K562 (cell line): Measurements from ENCODE around the gene ATP6V1F. TPM values are rescaled to one million over a fixed set of nuclear protein-coding genes. Genes with fewer than 3 reads are reported as not detected.

Source experiments
- ATAC-seq: fragments of 200-7000 bp; cut with Tn5 transposase; 3 replicates; pipeline ENCODE4 v1.9.1; 2020; ENCODE audit warnings: moderate library complexity
- BruUV-seq: library from RNA; stranded (reverse); fragments of 400-500 nt; replicated peaks from 2 replicates; lab custom pipeline; 2021; lab: Mats Ljungman, UMichigan
- CTCF ChIA-PET: fragments of 300-600 bp; formaldehyde crosslinking; extraction: SDS; loops from one replicate; lab custom pipeline; 2021; ENCODE audit warnings: low intra/inter-chr PET ratio; lab: Yijun Ruan, JAX
- POLR2A ChIA-PET: fragments of 300-600, 350-650 bp; sonication (Branson Sonifier 250); formaldehyde crosslinking; extraction: SDS; loops from one replicate; lab custom pipeline; 2021; ENCODE audit warnings: antibody characterized with exemption, inconsistent platforms; lab: Yijun Ruan, JAX
- DNase-seq, 4 experiments: peaks; one replicate each; pipeline versions ENCODE4 v3.0.0 to v3.0.0-alpha.2; 2011 to 2018; ENCODE audit warnings: low spot score in 3 of 4, mixed read lengths in 3 of 4; ENCODE audit errors: extremely low read depth in 1 of 4
- FAIRE-seq: peaks from 2 replicates; lab custom pipeline; 2011; peaks lifted over from hg19 to GRCh38; lab: Jason Lieb, UNC
- H2AFZ ChIP-seq: 2 replicates; pipeline ENCODE4 v1.6.0; 2011; ENCODE audit warnings: low read depth, low read length, control low read depth, inconsistent platforms
- H3K27ac ChIP-seq: fragments of 200-600 bp; 3 replicates; pipeline ENCODE4 v1.8.0; 2011; ENCODE audit warnings: low read depth, mild to moderate bottlenecking, control low read depth, inconsistent platforms, low read length, moderate library complexity, mixed read lengths; ENCODE audit errors: extremely low read depth
- H3K27me3 ChIP-seq, 2 experiments: fragments of 300-600 bp in 1 of 2; 2 replicates in 1 of 2; 3 replicates in 1 of 2; pipeline versions ENCODE4 v1.6.0 to v1.8.0; 2011; ENCODE audit warnings: inconsistent platforms in 2 of 2, low read length in 2 of 2, mild to moderate bottlenecking in 1 of 2, mixed read lengths in 1 of 2, moderate library complexity in 1 of 2; ENCODE audit not compliant: control insufficient read depth in 2 of 2, insufficient read depth in 2 of 2
- H3K36me3 ChIP-seq: fragments of 300-600 bp; 3 replicates; pipeline ENCODE4 v1.8.0; 2011; ENCODE audit warnings: mild to moderate bottlenecking, low read length, inconsistent platforms; ENCODE audit not compliant: control insufficient read depth, insufficient read depth
- H3K4me1 ChIP-seq, 2 experiments: fragments of 200-600 bp in 1 of 2; replicated peaks in 1 of 2; 2 replicates in 1 of 2; 3 replicates in 1 of 2; pipeline versions ENCODE4 v1.5.1 to v1.8.0; 2011; ENCODE audit warnings: inconsistent platforms in 2 of 2, low read length in 2 of 2, mild to moderate bottlenecking in 1 of 2, mixed read lengths in 1 of 2, moderate library complexity in 1 of 2; ENCODE audit not compliant: control insufficient read depth in 2 of 2, insufficient read depth in 2 of 2
- H3K4me2 ChIP-seq: 2 replicates; pipeline ENCODE4 v1.6.1; 2011; ENCODE audit warnings: low read length, control low read depth, inconsistent platforms, mixed read lengths; ENCODE audit not compliant: insufficient read depth
- H3K4me3 ChIP-seq: fragments of 200-600 bp; sonication (generic), shearing (Covaris generic); 2 replicates; pipeline ENCODE4 v1.5.1; 2016; ENCODE audit warnings: control low read depth, inconsistent platforms
- H3K79me2 ChIP-seq: fragments of 200-600 bp; 3 replicates; pipeline ENCODE4 v1.8.0; 2011; ENCODE audit warnings: low read length, inconsistent platforms; ENCODE audit not compliant: control insufficient read depth, insufficient read depth
- H3K9ac ChIP-seq, 2 experiments: 2 replicates each; pipeline versions ENCODE4 v1.6.0 to v1.6.1; 2011; ENCODE audit warnings: low read depth in 2 of 2, low read length in 2 of 2, control low read depth in 1 of 2, inconsistent platforms in 1 of 2, mild to moderate bottlenecking in 1 of 2, mixed read lengths in 1 of 2; ENCODE audit not compliant: insufficient read depth in 1 of 2
- H3K9me1 ChIP-seq: one replicate; pipeline ENCODE4 v1.6.0; 2011; ENCODE audit warnings: inconsistent platforms, mild to moderate bottlenecking, low read length, moderate library complexity; ENCODE audit not compliant: control insufficient read depth, insufficient read depth
- H3K9me3 ChIP-seq: replicated peaks from 2 replicates; pipeline ENCODE4 v1.5.1; 2011; ENCODE audit warnings: low read depth, low read length, inconsistent platforms; ENCODE audit not compliant: control insufficient read depth, insufficient read depth
- H4K20me1 ChIP-seq: replicated peaks from 2 replicates; pipeline ENCODE4 v1.6.1; 2011; ENCODE audit warnings: low read length, inconsistent platforms, mixed read lengths; ENCODE audit not compliant: control insufficient read depth, insufficient read depth
- BHLHE40 ChIP-seq: IDR thresholded peaks from 2 replicates; pipeline ENCODE4 v1.6.1; 2011; ENCODE audit warnings: low read length, improper control_type of control experiment
- SIN3A ChIP-seq, 2 experiments: fragments of 150-350 bp in 1 of 2; IDR thresholded peaks; 2 replicates each; pipeline ENCODE4 v1.6.1; 2011 to 2016; ENCODE audit warnings: borderline replicate concordance in 2 of 2, low read depth in 2 of 2, low read length in 2 of 2, mild to moderate bottlenecking in 2 of 2, moderate library complexity in 2 of 2; ENCODE audit not compliant: control insufficient read depth in 1 of 2
- ZBTB33 ChIP-seq: sonication (generic); formaldehyde crosslinking; IDR thresholded peaks from 2 replicates; pipeline ENCODE4 v1.8.1; 2023; ENCODE audit warnings: mild to moderate bottlenecking, missing genetic modification reagents
- ZBTB8A ChIP-seq: fragments of 450-650 bp; IDR thresholded peaks from 2 replicates; pipeline ENCODE4 v1.6.1; 2018; ENCODE audit warnings: mild to moderate bottlenecking, moderate library complexity; ENCODE audit not compliant: partially characterized antibody
- WGBS: fragments of 100-300 bp; shearing (Covaris generic); methylation state at CpG from one replicate; pipeline ENCODE4 v1.1.6; 2016; ENCODE audit warnings: low coverage, mixed read lengths; ENCODE audit not compliant: insufficient coverage; ENCODE audit errors: missing lambda C conversion rate; 5-methylcytosine and 5-hydroxymethylcytosine counted together
- in situ Hi-C: fragments of 300-500 bp; cut with MboI; formaldehyde crosslinking; loops from 4 replicates; pipeline ENCODE4 v1.15.0; 2018; ENCODE audit warnings: inconsistent platforms, mixed read lengths
- intact Hi-C: fragments of 100-400 bp; cut with micrococcal nuclease; formaldehyde crosslinking; loops from 2 replicates; pipeline ENCODE4 v1.14.2; 2022
- polyA plus RNA-seq, 8 experiments: library from polyadenylated mRNA; depleted of rRNA in 4 of 8; stranded (reverse) in 5 of 8; unstranded in 3 of 8; fragments of >200 nt; fragmentation: Nextera tagmentation in 2 of 8; fragmentation: Illumina TruSeq in 1 of 8; extraction: Ambion mirVana in 2 of 8; extraction: Trizol in 1 of 8; gene quantifications; 2 replicates each; pipeline versions ENCODE4 v1.2.1 to v1.2.3, GENCODE V29; 2011 to 2014; ENCODE audit warnings: inconsistent platforms in 1 of 8, missing spikeins in 1 of 8
- total RNA-seq, 7 experiments: library from RNA; depleted of rRNA in 6 of 7; stranded (reverse); fragments of >200 nt in 6 of 7; fragmentation: Illumina TruSeq in 2 of 7; extraction: Trizol in 2 of 7; gene quantifications; 2 replicates each; pipeline versions ENCODE4 v1.2.1 to v1.2.3, GENCODE V29; 2011 to 2021; ENCODE audit warnings: low replicate concordance in 1 of 7

Gene ATP6V1F
- total and polyA plus RNA-seq, 9 of the 15 experiments (the other 6 are each of a cell fraction or from before 2014, with no cell fraction given) = 206 to 1,123 (median 542) TPM

- Histone ChIP-seq H2AFZ (no peak overlapping the region), H4K20me1 (no peaks in the 10 kb centered on the region; the same call in 1 of the 2 replicates), H3K4me3 (no peak overlapping the region), H3K4me2 (no peak overlapping the region), H3K4me1 (peaks cover 0 to 57% of the 10 kb centered on the region in 2 experiments; a peak in 3 of 5 replicates), H3K9me1 (no peaks in the 10 kb centered on the region), H3K9me3 (no peaks in the 10 kb centered on the region; the same call in 1 of the 2 replicates), H3K36me3 (no peaks in the 10 kb centered on the region), H3K27me3 (peaks cover 0 to 8% of the 10 kb centered on the region in 2 experiments; a peak in 2 of 5 replicates), H3K79me2 (no peaks in the 10 kb centered on the region), H3K9ac (no peak overlapping the region), H3K27ac (no peak overlapping the region)
- in situ Hi-C loops (loop anchor here (5.0 kb wide), 2 partner anchors 205 to 270 kb away; no protein-coding TSS in a partner anchor), intact Hi-C loops (loop anchor here (2.0 to 5.0 kb wide), 3 partner anchors 90 to 405 kb away; partner anchors contain the start of genes CCDC136, GARIN1A and METTL2B)
- TF ChIP-seq BHLHE40 (no peak), ZBTB33 (CRISPR knock-in tag) (peak; percentile 77), SIN3A (IDR thresholded peaks at IDR 0.05; ENCODE audit: borderline replicate concordance in 2 of 2, control insufficient read depth in 1 of 2, low read depth in 2 of 2, low read length in 2 of 2) (no peak), ZBTB8A (no peak)
- CTCF ChIA-PET = interaction anchor here (0.7 kb wide), 1 partner anchor 455 kb away, joined by 3 read pairs; no protein-coding TSS in a partner anchor
- DNase-seq (no peak), FAIRE-seq (no peak), ATAC-seq (no peak)
- no TSS peak for BruUV-seq
- WGBS = 39% methylated on average over 8 of the region's 8 CpGs
- POLR2A ChIA-PET = interaction anchor here (0.6 to 2.1 kb wide), 2 partner anchors 19 to 478 kb away, joined by 4 to 9 read pairs; partner anchors contain the start of gene ATP6V1F
Measured at GRCh38 chr7:128882134-128882533, 19.5 kb downstream of the ATP6V1F start.
